Smooth muscle cell (in vitro differentiated cells): ENCODE results near the gene SEMA4A. TPM values are rescaled to one million over a fixed set of nuclear protein-coding genes. Genes with fewer than 3 reads are reported as not detected.

ENCODE experiments used
- DNase-seq: peaks from one replicate; lab custom pipeline; 2025; ENCODE audit not compliant: unreplicated experiment; lab: John Stamatoyannopoulos, UW
- H2AFZ ChIP-seq: fragments of 200-600 bp; sonication (generic); 2 replicates; pipeline ENCODE4 v1.6.0; 2016; ENCODE audit warnings: antibody characterized with exemption, low read depth, mild to moderate bottlenecking
- H3F3A ChIP-seq: fragments of 200-600 bp; sonication (generic); 2 replicates; pipeline ENCODE4 v1.6.0; 2017; ENCODE audit warnings: antibody characterized with exemption, low read depth
- H3K27ac ChIP-seq: fragments of 200-600 bp; sonication (generic); 2 replicates; pipeline ENCODE4 v1.5.1; 2016; ENCODE audit warnings: low read depth, mild to moderate bottlenecking
- H3K27me3 ChIP-seq: fragments of 200-600 bp; sonication (generic); 2 replicates; pipeline ENCODE4 v1.6.1; 2016; ENCODE audit warnings: low read depth, mild to moderate bottlenecking
- H3K36me3 ChIP-seq: fragments of 200-600 bp; sonication (generic); 2 replicates; pipeline ENCODE4 v1.5.1; 2016; ENCODE audit warnings: low read depth
- H3K4me1 ChIP-seq: fragments of 200-600 bp; sonication (generic); 2 replicates; pipeline ENCODE4 v1.5.1; 2016; ENCODE audit warnings: low read depth
- H3K4me2 ChIP-seq: fragments of 200-600 bp; sonication (generic); 2 replicates; pipeline ENCODE4 v1.6.0; 2016; ENCODE audit warnings: mild to moderate bottlenecking
- H3K4me3 ChIP-seq: fragments of 200-600 bp; sonication (generic); 2 replicates; pipeline ENCODE4 v1.5.1; 2016; ENCODE audit warnings: mild to moderate bottlenecking
- H3K79me2 ChIP-seq: fragments of 200-600 bp; sonication (generic); 2 replicates; pipeline ENCODE4 v1.6.0; 2016; ENCODE audit warnings: low read depth, mild to moderate bottlenecking
- H3K9ac ChIP-seq: fragments of 200-600 bp; sonication (generic); 2 replicates; pipeline ENCODE4 v1.6.0; 2016; ENCODE audit warnings: low read depth
- H3K9me3 ChIP-seq: fragments of 200-600 bp; sonication (generic); replicated peaks from 2 replicates; pipeline ENCODE4 v1.5.1; 2016; ENCODE audit warnings: low read depth
- H4K20me1 ChIP-seq: fragments of 200-600 bp; sonication (generic); 2 replicates; pipeline ENCODE4 v1.6.0; 2016; ENCODE audit warnings: low read depth
- WGBS: methylation state at CpG from one replicate; pipeline ENCODE4 v1.1.7; 2016; ENCODE audit warnings: low lambda C conversion rate; 5-methylcytosine and 5-hydroxymethylcytosine counted together
- polyA plus RNA-seq: library from polyadenylated mRNA; unstranded; fragments of >200 nt; fragmentation: Nextera tagmentation; extraction: Ambion mirVana; gene quantifications from 2 replicates; pipeline ENCODE4 v1.2.1, GENCODE V29; 2016
- total RNA-seq: library from RNA; depleted of rRNA; stranded (reverse); fragments of >200 nt; gene quantifications from 2 replicates; pipeline ENCODE4 v1.2.3, GENCODE V29; 2014
- TF ChIP-seq, protein P1 (sequence below): fragments of 200-600 bp; sonication (generic); IDR thresholded peaks from 2 replicates; pipeline ENCODE4 v1.5.1; 2017; ENCODE audit warnings: borderline replicate concordance, mild to moderate bottlenecking, antibody characterized with exemption; ENCODE audit not compliant: insufficient read depth, poor library complexity, severe bottlenecking

Gene SEMA4A
- total and polyA plus RNA-seq, 2 experiments from 2014 or later, result 2.1 to 2.2 TPM

DNA sequence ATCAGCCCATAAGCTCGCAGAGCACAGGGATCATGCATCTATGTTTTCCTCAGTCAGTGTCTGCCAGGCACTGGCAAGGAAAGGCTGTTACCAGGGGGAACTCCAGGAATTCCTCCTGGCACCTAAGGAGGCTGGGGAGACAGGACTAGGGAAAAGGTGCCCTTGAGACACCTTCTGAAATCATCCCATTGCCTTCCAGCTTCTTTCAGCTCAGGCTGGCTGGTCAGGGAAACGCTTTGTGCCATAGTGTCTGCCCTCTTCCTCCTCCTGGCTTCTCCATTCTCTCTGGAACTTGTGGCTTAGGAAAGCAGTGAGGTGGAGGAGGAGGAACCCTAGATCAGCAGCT, 25.1 kb upstream of the SEMA4A start:
- peak overlapping the region; percentile 88 for H3K4me2 ChIP-seq
- peaks cover 80% of the 10 kb centered on the region for H4K20me1 ChIP-seq
- WGBS, result 42% methylated on average over 2 of the region's 2 CpGs
- H3K36me3 ChIP-seq, result no peaks in the 10 kb centered on the region
- peak overlapping the region; percentile 25 for H3K4me3 ChIP-seq
- peak overlapping the region; percentile 91 for H3K9ac ChIP-seq
- peaks cover 26% of the 10 kb centered on the region for H3F3A ChIP-seq
- no peaks in the 10 kb centered on the region for H3K9me3 ChIP-seq
- H3K79me2 ChIP-seq, result peaks cover 71% of the 10 kb centered on the region
- no peak overlapping the region for H2AFZ ChIP-seq
- TF ChIP-seq, protein P1, sequence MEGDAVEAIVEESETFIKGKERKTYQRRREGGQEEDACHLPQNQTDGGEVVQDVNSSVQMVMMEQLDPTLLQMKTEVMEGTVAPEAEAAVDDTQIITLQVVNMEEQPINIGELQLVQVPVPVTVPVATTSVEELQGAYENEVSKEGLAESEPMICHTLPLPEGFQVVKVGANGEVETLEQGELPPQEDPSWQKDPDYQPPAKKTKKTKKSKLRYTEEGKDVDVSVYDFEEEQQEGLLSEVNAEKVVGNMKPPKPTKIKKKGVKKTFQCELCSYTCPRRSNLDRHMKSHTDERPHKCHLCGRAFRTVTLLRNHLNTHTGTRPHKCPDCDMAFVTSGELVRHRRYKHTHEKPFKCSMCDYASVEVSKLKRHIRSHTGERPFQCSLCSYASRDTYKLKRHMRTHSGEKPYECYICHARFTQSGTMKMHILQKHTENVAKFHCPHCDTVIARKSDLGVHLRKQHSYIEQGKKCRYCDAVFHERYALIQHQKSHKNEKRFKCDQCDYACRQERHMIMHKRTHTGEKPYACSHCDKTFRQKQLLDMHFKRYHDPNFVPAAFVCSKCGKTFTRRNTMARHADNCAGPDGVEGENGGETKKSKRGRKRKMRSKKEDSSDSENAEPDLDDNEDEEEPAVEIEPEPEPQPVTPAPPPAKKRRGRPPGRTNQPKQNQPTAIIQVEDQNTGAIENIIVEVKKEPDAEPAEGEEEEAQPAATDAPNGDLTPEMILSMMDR, result no peak
- DNase-seq, result no peak
- H3K27ac ChIP-seq, result peak overlapping the region; percentile 100
- peaks cover 46% of the 10 kb centered on the region for H3K4me1 ChIP-seq
- no peaks in the 10 kb centered on the region for H3K27me3 ChIP-seq

DNA sequence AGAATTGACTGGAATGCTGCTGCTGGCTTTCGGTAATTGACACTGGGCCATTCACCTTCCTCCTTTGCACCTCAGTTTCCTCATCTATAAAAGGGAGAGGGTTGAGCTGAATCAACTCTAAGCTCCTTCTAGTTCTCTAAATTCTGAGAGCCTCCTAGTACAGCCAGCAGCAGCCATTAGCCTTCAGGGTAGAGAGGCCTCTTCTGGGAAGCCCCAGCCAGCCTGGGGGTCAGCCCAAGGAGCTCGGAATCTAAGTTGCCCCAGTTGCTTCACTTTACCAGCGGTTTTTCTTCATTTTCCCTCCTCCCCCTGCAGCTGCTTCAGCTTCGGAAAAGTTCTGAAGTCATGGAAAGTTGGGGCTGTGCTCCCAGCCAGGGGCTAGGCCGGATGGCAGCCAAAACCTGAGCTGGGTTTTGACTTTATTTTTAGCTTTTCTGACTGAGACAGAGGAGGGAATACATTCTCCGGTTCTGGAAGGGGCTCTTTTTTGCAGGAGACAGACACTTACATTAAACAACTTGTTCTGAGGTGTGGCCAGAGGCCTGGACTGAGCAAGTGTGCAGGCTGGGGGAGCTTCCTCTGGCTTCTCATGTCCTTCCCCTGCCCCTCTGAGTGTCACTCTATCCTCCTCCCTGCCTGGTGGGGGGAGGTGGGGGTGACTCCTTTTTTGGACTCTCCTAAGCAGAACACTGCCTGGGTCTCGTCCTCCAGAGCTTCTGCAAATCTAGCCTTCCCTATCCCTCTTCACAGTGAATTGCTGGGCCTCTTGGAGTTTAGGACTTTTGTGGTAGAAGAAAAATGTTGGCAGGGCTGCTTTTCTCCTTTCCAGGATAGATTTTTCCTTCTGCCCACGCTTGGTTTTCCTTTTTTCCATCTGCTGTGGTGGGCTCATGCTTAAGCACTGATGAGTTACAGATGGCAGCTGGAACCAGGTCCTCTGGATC, 24.5 kb upstream of the SEMA4A start:
- H3K9me3 ChIP-seq, result no peaks in the 10 kb centered on the region
- peaks cover 26% of the 10 kb centered on the region for H3F3A ChIP-seq
- WGBS, result 6% methylated on average over 8 of the region's 8 CpGs
- H3K4me3 ChIP-seq, result peak overlapping the region; percentile 25
- peak overlapping the region; percentile 100 for H3K27ac ChIP-seq
- H3K36me3 ChIP-seq, result peaks cover 3% of the 10 kb centered on the region
- no peak overlapping the region for H2AFZ ChIP-seq
- H3K4me2 ChIP-seq, result peak overlapping the region; percentile 88
- peaks cover 85% of the 10 kb centered on the region for H4K20me1 ChIP-seq
- H3K9ac ChIP-seq, result peak overlapping the region; percentile 91
- H3K79me2 ChIP-seq, result peaks cover 70% of the 10 kb centered on the region
- TF ChIP-seq, protein P1, result no peak
- peaks cover 41% of the 10 kb centered on the region for H3K4me1 ChIP-seq
- no peaks in the 10 kb centered on the region for H3K27me3 ChIP-seq
- DNase-seq, result no peak

DNA sequence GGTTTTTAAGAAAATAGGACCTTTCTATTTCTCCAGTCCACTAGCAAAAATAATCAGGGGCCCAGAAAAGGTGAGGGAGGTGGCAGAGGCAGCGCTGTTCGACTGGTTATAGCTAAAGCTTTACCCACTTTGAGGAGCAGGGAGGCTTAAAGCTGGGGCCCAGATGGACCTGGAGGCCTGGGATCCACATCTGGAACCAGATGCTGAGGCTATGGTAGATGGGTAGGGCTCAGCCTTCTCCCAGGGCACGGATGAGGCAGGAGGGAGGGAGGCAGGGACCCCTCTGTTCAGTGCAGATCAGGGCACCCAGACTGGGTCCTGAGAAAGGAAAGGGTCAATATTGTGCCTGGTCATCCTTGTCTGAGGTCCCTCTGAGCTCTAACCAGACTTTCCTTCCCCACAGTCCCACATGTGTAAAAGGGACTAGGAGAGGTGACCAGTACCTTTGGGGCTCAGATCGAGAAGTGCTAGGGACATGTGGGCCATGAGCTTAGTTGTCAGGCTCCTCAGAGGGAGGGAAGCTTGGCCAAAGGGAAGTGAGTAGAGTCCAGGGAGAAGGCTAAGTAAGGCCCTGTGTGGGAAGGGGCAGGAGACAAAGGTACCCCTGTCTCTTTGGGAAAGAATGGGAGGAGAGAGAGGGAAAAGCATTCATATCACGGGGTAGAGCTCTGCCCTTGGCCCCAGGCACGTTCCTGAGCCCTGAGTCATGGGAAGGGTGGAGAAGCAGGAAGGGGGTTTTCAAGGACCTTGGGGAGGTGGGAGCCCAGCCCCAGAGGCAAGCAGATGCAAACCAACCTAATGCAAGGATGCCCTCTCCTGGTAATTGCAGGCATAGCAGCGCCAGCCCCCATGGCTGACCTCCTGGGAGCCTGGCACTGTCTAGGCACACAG, 23.5 kb upstream of the SEMA4A start:
- Histone ChIP-seq H3F3A (peaks cover 28% of the 10 kb centered on the region), H3K27ac (peak overlapping the region; percentile 100), H3K27me3 (no peaks in the 10 kb centered on the region), H4K20me1 (peaks cover 85% of the 10 kb centered on the region), H3K36me3 (peaks cover 4% of the 10 kb centered on the region), H3K9ac (peak overlapping the region; percentile 91), H3K9me3 (no peaks in the 10 kb centered on the region), H3K4me1 (peaks cover 31% of the 10 kb centered on the region), H2AFZ (no peak overlapping the region), H3K4me2 (peak overlapping the region; percentile 88), H3K4me3 (peak overlapping the region; percentile 25), H3K79me2 (peaks cover 63% of the 10 kb centered on the region)
- DNase-seq, result peak; percentile 64
- TF ChIP-seq, protein P1, result peak; percentile 87
- 22% methylated on average over 7 of the region's 7 CpGs for WGBS
